H1 (cell line): ENCODE data around the gene INTS1. TPM values are rescaled to one million over a fixed set of nuclear protein-coding genes. Genes with fewer than 3 reads are reported as not detected.
"Not testable (repeated sequence)": the region's sequence is repeated elsewhere in the genome, so short reads cannot be mapped to it uniquely, and the experiment has no call there.

Experiments
- CTCF ChIA-PET: fragments of 300-600 bp; sonication (Branson Sonifier 250); formaldehyde crosslinking; loops from one replicate; lab custom pipeline; 2021; ENCODE audit not compliant: partially characterized antibody; lab: Charles Lee
- POLR2A ChIA-PET: fragments of 300-600 bp; sonication (Branson Sonifier 250); formaldehyde crosslinking; loops from one replicate; lab custom pipeline; 2021; ENCODE audit warnings: inconsistent platforms; ENCODE audit not compliant: partially characterized antibody; lab: Charles Lee
- DNase-seq, 2 experiments: peaks; one replicate each; pipeline versions ENCODE4 v3.0.0 to v3.0.0-alpha.2; 2010 to 2022; ENCODE audit warnings: low spot score in 2 of 2, low read depth in 1 of 2, mixed read lengths in 1 of 2
- FAIRE-seq: peaks from 2 replicates; lab custom pipeline; 2011; peaks lifted over from hg19 to GRCh38; lab: Jason Lieb, UNC
- H2AFZ ChIP-seq: 2 replicates; pipeline ENCODE4 v1.8.1; 2012; ENCODE audit warnings: low read length, inconsistent platforms
- H2AK5ac ChIP-seq: 2 replicates; pipeline ENCODE4 v1.6.1; 2013; ENCODE audit warnings: low read depth, low read length
- H2BK120ac ChIP-seq: replicated peaks from 2 replicates; pipeline ENCODE3; 2013; ENCODE audit warnings: low read depth, low read length, inconsistent platforms
- H2BK12ac ChIP-seq: 2 replicates; pipeline ENCODE4 v1.6.1; 2013; ENCODE audit warnings: low read depth, low read length
- H2BK15ac ChIP-seq: 2 replicates; pipeline ENCODE4 v1.6.1; 2013; ENCODE audit warnings: low read length
- H2BK20ac ChIP-seq: 2 replicates; pipeline ENCODE4 v1.6.1; 2013; ENCODE audit warnings: low read length
- H2BK5ac ChIP-seq: 2 replicates; pipeline ENCODE4 v1.6.1; 2013; ENCODE audit warnings: low read depth, low read length
- H3K14ac ChIP-seq: 2 replicates; pipeline ENCODE4 v1.6.1; 2013; ENCODE audit warnings: inconsistent platforms; ENCODE audit not compliant: insufficient read length
- H3K18ac ChIP-seq: 2 replicates; pipeline ENCODE4 v1.6.1; 2013; ENCODE audit warnings: low read length; ENCODE audit errors: extremely low read depth
- H3K23ac ChIP-seq: 2 replicates; pipeline ENCODE4 v1.6.1; 2013; ENCODE audit warnings: inconsistent platforms; ENCODE audit not compliant: insufficient read length
- H3K23me2 ChIP-seq: 2 replicates; pipeline ENCODE4 v1.6.1; 2013; ENCODE audit warnings: low read depth, low read length
- H3K27ac ChIP-seq: 2 replicates; pipeline ENCODE4 v1.6.1; 2011; ENCODE audit warnings: low read depth, low read length, inconsistent platforms
- H3K27me3 ChIP-seq, 4 experiments: replicated peaks in 1 of 4; 1 replicate in 1 of 4; 2 replicates in 3 of 4; pipeline versions ENCODE4 v1.6.1 to v1.8.1; 2011 to 2013; ENCODE audit warnings: low read length in 3 of 4, mild to moderate bottlenecking in 3 of 4, inconsistent platforms in 2 of 4, mixed read lengths in 2 of 4, moderate library complexity in 1 of 4; ENCODE audit not compliant: control insufficient read depth in 3 of 4, insufficient read depth in 3 of 4; ENCODE audit errors: extremely low read depth in 1 of 4
- H3K36me3 ChIP-seq, 4 experiments: 2 replicates each; pipeline versions ENCODE4 v1.6.1 to v1.8.1; 2011 to 2013; ENCODE audit warnings: mild to moderate bottlenecking in 4 of 4, low read length in 3 of 4, moderate library complexity in 2 of 4, control low read depth in 1 of 4, inconsistent platforms in 1 of 4; ENCODE audit not compliant: insufficient read depth in 4 of 4, control insufficient read depth in 2 of 4
- H3K4ac ChIP-seq: replicated peaks from 2 replicates; pipeline ENCODE3; 2013; ENCODE audit warnings: low read length, low read depth, mixed read lengths, inconsistent platforms; ENCODE audit not compliant: insufficient read length
- H3K4me1 ChIP-seq, 4 experiments: replicated peaks in 1 of 4; 1 replicate in 1 of 4; 2 replicates in 3 of 4; pipeline versions ENCODE4 v1.6.1 to v1.8.1; 2011 to 2013; ENCODE audit warnings: low read length in 3 of 4, inconsistent platforms in 2 of 4, mixed read lengths in 1 of 4; ENCODE audit not compliant: insufficient read depth in 4 of 4, control insufficient read depth in 3 of 4
- H3K4me2 ChIP-seq, 2 experiments: 2 replicates each; pipeline versions ENCODE4 v1.6.1 to v1.8.1; 2011 to 2013; ENCODE audit warnings: low read depth in 2 of 2, low read length in 2 of 2, control low read depth in 1 of 2, inconsistent platforms in 1 of 2, mild to moderate bottlenecking in 1 of 2; ENCODE audit not compliant: insufficient read depth in 1 of 2
- H3K4me3 ChIP-seq, 4 experiments: fragments of 200-600, 300-600 bp in 1 of 4; sonication (generic), shearing (Covaris generic), sonication (Bioruptor Twin) in 1 of 4; 2 replicates each; pipeline versions ENCODE4 v1.5.1 to v1.8.1; 2011 to 2016; ENCODE audit warnings: low read length in 4 of 4, low read depth in 3 of 4, control low read depth in 2 of 4, inconsistent platforms in 2 of 4, mild to moderate bottlenecking in 2 of 4, mixed read lengths in 1 of 4, moderate library complexity in 1 of 4; ENCODE audit not compliant: insufficient read depth in 2 of 4; ENCODE audit errors: extremely low read depth in 1 of 4
- H3K56ac ChIP-seq: replicated peaks from 2 replicates; pipeline ENCODE3; 2013; ENCODE audit warnings: low read depth, mild to moderate bottlenecking, mixed read lengths, low read length, inconsistent platforms; ENCODE audit not compliant: insufficient read length
- H3K79me1 ChIP-seq: 2 replicates; pipeline ENCODE4 v1.6.1; 2013; ENCODE audit warnings: low read depth, low read length, control low read depth
- H3K79me2 ChIP-seq, 2 experiments: 2 replicates each; pipeline versions ENCODE4 v1.6.1 to v1.8.1; 2012 to 2013; ENCODE audit warnings: low read length in 2 of 2, mild to moderate bottlenecking in 2 of 2, inconsistent platforms in 1 of 2; ENCODE audit not compliant: insufficient read depth in 2 of 2, control insufficient read depth in 1 of 2
- H3K9ac ChIP-seq, 4 experiments: replicated peaks in 1 of 4; 1 replicate in 1 of 4; 2 replicates in 3 of 4; pipeline versions ENCODE4 v1.6.1 to v1.8.1; 2011 to 2013; ENCODE audit warnings: low read depth in 3 of 4, low read length in 3 of 4, control low read depth in 2 of 4, mild to moderate bottlenecking in 2 of 4, moderate library complexity in 2 of 4, inconsistent platforms in 1 of 4; ENCODE audit errors: extremely low read depth in 1 of 4
- H3K9me3 ChIP-seq, 2 experiments: 2 replicates each; pipeline versions ENCODE4 v1.6.1 to v1.8.1; 2012 to 2013; ENCODE audit warnings: mild to moderate bottlenecking in 2 of 2, moderate library complexity in 2 of 2, control low read depth in 1 of 2, inconsistent platforms in 1 of 2, low read depth in 1 of 2, low read length in 1 of 2, mixed read lengths in 1 of 2; ENCODE audit not compliant: insufficient read depth in 2 of 2
- H4K20me1 ChIP-seq, 2 experiments: replicated peaks in 1 of 2; 2 replicates each; pipeline versions ENCODE3 to v1.8.1; 2011 to 2013; ENCODE audit warnings: inconsistent platforms in 2 of 2, low read length in 2 of 2, mild to moderate bottlenecking in 1 of 2; ENCODE audit not compliant: insufficient read depth in 2 of 2, control insufficient read depth in 1 of 2
- H4K5ac ChIP-seq: 2 replicates; pipeline ENCODE4 v1.6.1; 2013; ENCODE audit warnings: low read length, low read depth, mixed read lengths, inconsistent platforms; ENCODE audit not compliant: insufficient read length
- H4K8ac ChIP-seq: 2 replicates; pipeline ENCODE4 v1.8.0; 2013; ENCODE audit warnings: mild to moderate bottlenecking, moderate library complexity, low read length, inconsistent platforms; ENCODE audit not compliant: insufficient read depth; ENCODE audit errors: extremely low read depth
- H4K91ac ChIP-seq: replicated peaks from 2 replicates; pipeline ENCODE3; 2013; ENCODE audit warnings: low read length, mixed read lengths, inconsistent platforms; ENCODE audit not compliant: insufficient read length
- WGBS, 2 experiments: shearing (Covaris generic) in 1 of 2; methylation state at CpG; one replicate each; pipeline versions ENCODE4 v1.1.6 to v1.1.7; 2013 to 2015; ENCODE audit warnings: low lambda C conversion rate in 2 of 2, mixed read lengths in 2 of 2, inconsistent platforms in 1 of 2, low coverage in 1 of 2, missing lambda C conversion rate in 1 of 2; ENCODE audit not compliant: insufficient replicate concordance in 2 of 2, insufficient coverage in 1 of 2, insufficient read length in 1 of 2; ENCODE audit errors: extremely low coverage in 1 of 2, missing lambda C conversion rate in 1 of 2; 5-methylcytosine and 5-hydroxymethylcytosine counted together
- polyA plus RNA-seq, 7 experiments: library from polyadenylated mRNA; depleted of rRNA in 3 of 7; stranded (reverse) in 5 of 7; unstranded in 2 of 7; fragments of >200 nt in 5 of 7; fragments of 200-250 nt in 2 of 7; gene quantifications; 1 replicate in 5 of 7; 2 replicates in 1 of 7; 4 replicates in 1 of 7; pipeline versions ENCODE4 v1.2.1 to v1.2.3, GENCODE V29; 2011 to 2013; ENCODE audit warnings: missing spikeins in 2 of 7, mixed read lengths in 2 of 7
- total RNA-seq: library from RNA; stranded (reverse); fragmentation: NEBNext Ultra II Directional; extraction: Animal tissue kit (Norgen Biotek cat#: 25700); gene quantifications from 2 replicates; pipeline ENCODE4 v1.2.1, GENCODE V29; 2021

Gene INTS1
- total and polyA plus RNA-seq, 2 of the 8 experiments (the other 6 are each of a cell fraction or from before 2014, with no cell fraction given) = 76.9 to 104 TPM

- 94% methylated on average over 24 of the region's 42 CpGs; no CpG with 5 or more reads in 1 of the 2 experiments for WGBS, 2 experiments
- CTCF ChIA-PET = interaction anchor here (0.6 to 1.9 kb wide), 4 partner anchors 11 to 62 kb away, joined by 3 to 4 read pairs (median 3); no protein-coding TSS in a partner anchor
Measured at GRCh38 chr7:1443587-1444200, 60.5 kb downstream of the INTS1 start.

More at GRCh38 chr7:1443587-1444200, 60.5 kb downstream of the INTS1 start:
- H3K36me3 ChIP-seq, H3K4me2 ChIP-seq, H3K14ac ChIP-seq, H3K27ac ChIP-seq, H2AK5ac ChIP-seq, H2BK120ac ChIP-seq, H2BK20ac ChIP-seq, H3K23ac ChIP-seq, H3K56ac ChIP-seq, H3K4me3 ChIP-seq, H3K4me1 ChIP-seq, H2BK12ac ChIP-seq, H4K91ac ChIP-seq, H2BK15ac ChIP-seq, H3K9ac ChIP-seq, H3K79me1 ChIP-seq, H3K4ac ChIP-seq, H3K9me3 ChIP-seq, FAIRE-seq, H3K18ac ChIP-seq, H4K5ac ChIP-seq, H2BK5ac ChIP-seq, H3K23me2 ChIP-seq, H2AFZ ChIP-seq, H4K20me1 ChIP-seq, DNase-seq, H3K27me3 ChIP-seq, H3K79me2 ChIP-seq: not testable (repeated sequence)
- POLR2A ChIA-PET = interaction anchor here (1.0 kb wide), 1 partner anchor 17 kb away, joined by 3 read pairs; no protein-coding TSS in a partner anchor
- H4K8ac ChIP-seq = 0 out of 2 replicates have a peak overlapping the region, but pooled peaks have one; percentile 28
